HL-60 (cell line): ENCODE results near the gene MPEG1.

Source experiments
- DNase-seq, 2 experiments: peaks; one replicate each; pipeline ENCODE4 v3.0.0-alpha.2; 2010 to 2020; ENCODE audit warnings: low read depth in 1 of 2, low spot score in 1 of 2
- H3K27ac ChIP-seq: fragments of 250-450 bp; sonication (Bioruptor Pico); replicated peaks from 2 replicates; pipeline ENCODE4 v1.5.1; 2020; ENCODE audit warnings: mild to moderate bottlenecking, moderate library complexity
- H3K27me3 ChIP-seq: fragments of 250-450 bp; sonication (Bioruptor Pico); 2 replicates; pipeline ENCODE4 v1.5.1; 2021; ENCODE audit warnings: mild to moderate bottlenecking, moderate library complexity; ENCODE audit not compliant: insufficient read depth, poor library complexity, severe bottlenecking
- H3K4me3 ChIP-seq: replicated peaks from 2 replicates; pipeline ENCODE4 v1.5.1; 2011; ENCODE audit warnings: mild to moderate bottlenecking, control low read depth, low read length; ENCODE audit not compliant: insufficient read depth
- CTCF ChIP-seq: IDR thresholded peaks from one replicate; pipeline ENCODE4 v1.5.1; 2011; ENCODE audit warnings: low read length, control low read depth, inconsistent platforms; ENCODE audit not compliant: insufficient read depth
- GABPA ChIP-seq: IDR thresholded peaks from 2 replicates; pipeline ENCODE4 v1.6.1; 2012; ENCODE audit warnings: low read depth
- POLR2AphosphoS5 ChIP-seq: IDR thresholded peaks from 2 replicates; pipeline ENCODE4 v1.6.1; 2012; ENCODE audit warnings: low read depth
- SPI1 ChIP-seq: IDR thresholded peaks from 2 replicates; pipeline ENCODE4 v1.6.1; 2012; ENCODE audit warnings: low read depth, mild to moderate bottlenecking, borderline replicate concordance
- TF ChIP-seq, protein P1 (sequence below): IDR thresholded peaks from 2 replicates; pipeline ENCODE4 v1.6.1; 2012; ENCODE audit warnings: low read depth; ENCODE audit not compliant: insufficient replicate concordance

Gene MPEG1

DNA sequence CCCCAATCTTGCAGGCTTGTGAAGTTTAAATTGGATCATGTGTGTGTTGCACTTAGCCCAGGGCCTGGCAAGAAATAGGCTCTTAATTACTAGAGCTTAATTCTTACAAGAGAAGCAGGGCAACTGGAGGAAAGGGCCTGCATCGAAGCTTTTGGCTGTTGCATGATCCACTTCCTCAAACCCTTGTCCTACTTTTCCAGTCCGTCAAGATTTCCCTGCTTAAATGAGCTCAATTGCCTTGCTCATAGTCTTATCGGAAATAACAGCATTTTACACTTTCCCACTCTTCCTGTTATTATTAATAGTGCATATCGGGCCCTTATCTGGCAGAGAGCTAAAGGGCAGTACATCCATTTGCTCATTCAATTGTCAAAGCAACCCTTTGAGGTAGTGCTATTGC, 22.7 kb downstream of the MPEG1 start:
- Histone ChIP-seq H3K27ac (no peak overlapping the region), H3K27me3 (no peaks in the 10 kb centered on the region), H3K4me3 (no peak overlapping the region)
- no peak for DNase-seq
- TF ChIP-seq POLR2AphosphoS5: no peak
- peak; percentile 46; the same call in 1 of the 2 replicates for TF ChIP-seq SPI1

DNA sequence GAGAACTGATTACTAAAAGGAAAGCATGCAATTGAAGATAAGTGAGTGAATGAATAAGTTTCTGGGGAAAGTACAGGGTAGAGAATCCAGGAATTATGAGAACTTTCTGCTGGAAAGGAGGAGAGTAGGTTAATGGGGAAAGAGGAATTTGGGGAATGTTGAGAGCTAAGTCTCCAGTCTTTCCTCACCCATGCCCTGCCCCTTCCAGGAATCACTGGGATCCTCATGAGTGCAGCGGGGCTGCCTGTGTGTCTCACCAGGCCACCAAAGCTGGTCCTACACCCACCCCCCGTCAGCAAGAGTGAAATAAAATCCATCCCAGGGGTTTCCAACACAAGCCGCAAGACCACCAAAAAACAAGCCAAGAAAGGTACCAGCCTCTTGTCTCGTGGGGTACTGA, 23.8 kb downstream of the MPEG1 start:
- no peak for DNase-seq
- TF ChIP-seq, protein P1, sequence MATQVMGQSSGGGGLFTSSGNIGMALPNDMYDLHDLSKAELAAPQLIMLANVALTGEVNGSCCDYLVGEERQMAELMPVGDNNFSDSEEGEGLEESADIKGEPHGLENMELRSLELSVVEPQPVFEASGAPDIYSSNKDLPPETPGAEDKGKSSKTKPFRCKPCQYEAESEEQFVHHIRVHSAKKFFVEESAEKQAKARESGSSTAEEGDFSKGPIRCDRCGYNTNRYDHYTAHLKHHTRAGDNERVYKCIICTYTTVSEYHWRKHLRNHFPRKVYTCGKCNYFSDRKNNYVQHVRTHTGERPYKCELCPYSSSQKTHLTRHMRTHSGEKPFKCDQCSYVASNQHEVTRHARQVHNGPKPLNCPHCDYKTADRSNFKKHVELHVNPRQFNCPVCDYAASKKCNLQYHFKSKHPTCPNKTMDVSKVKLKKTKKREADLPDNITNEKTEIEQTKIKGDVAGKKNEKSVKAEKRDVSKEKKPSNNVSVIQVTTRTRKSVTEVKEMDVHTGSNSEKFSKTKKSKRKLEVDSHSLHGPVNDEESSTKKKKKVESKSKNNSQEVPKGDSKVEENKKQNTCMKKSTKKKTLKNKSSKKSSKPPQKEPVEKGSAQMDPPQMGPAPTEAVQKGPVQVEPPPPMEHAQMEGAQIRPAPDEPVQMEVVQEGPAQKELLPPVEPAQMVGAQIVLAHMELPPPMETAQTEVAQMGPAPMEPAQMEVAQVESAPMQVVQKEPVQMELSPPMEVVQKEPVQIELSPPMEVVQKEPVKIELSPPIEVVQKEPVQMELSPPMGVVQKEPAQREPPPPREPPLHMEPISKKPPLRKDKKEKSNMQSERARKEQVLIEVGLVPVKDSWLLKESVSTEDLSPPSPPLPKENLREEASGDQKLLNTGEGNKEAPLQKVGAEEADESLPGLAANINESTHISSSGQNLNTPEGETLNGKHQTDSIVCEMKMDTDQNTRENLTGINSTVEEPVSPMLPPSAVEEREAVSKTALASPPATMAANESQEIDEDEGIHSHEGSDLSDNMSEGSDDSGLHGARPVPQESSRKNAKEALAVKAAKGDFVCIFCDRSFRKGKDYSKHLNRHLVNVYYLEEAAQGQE: no peak
- TF ChIP-seq GABPA (no peak), POLR2AphosphoS5 (no peak), CTCF (no peak), SPI1 (no peak)
- no peak overlapping the region for H3K4me3 ChIP-seq
- no peaks in the 10 kb centered on the region for H3K27me3 ChIP-seq
- H3K27ac ChIP-seq: no peak overlapping the region

- peak in 1 of 2 experiments; percentile 17 for DNase-seq
- no peak overlapping the region for H3K4me3 ChIP-seq
- no peak overlapping the region for H3K27ac ChIP-seq
- no peaks in the 10 kb centered on the region for H3K27me3 ChIP-seq
- TF ChIP-seq SPI1: peak; percentile 72; the same call in 1 of the 2 replicates
- no peak for TF ChIP-seq GABPA
These were observed 25.1 kb downstream of the MPEG1 start for GRCh38 chr11:59187587-59187986.

- no peak overlapping the region for H3K27ac ChIP-seq
- no peak overlapping the region for H3K4me3 ChIP-seq
- H3K27me3 ChIP-seq: no peaks in the 10 kb centered on the region
- TF ChIP-seq SPI1: no peak
- no peak for TF ChIP-seq POLR2AphosphoS5
- no peak for TF ChIP-seq GABPA
- TF ChIP-seq, protein P1: no peak
- no peak for TF ChIP-seq CTCF
- no peak for DNase-seq
These were observed 25.7 kb downstream of the MPEG1 start for GRCh38 chr11:59187035-59187434.

GRCh38 chr11:59186130-59186594, 26.6 kb downstream of the MPEG1 start:
- no peak for DNase-seq
- TF ChIP-seq, protein P1: no peak
- peak; percentile 21 for TF ChIP-seq CTCF
- Histone ChIP-seq H3K27me3 (no peaks in the 10 kb centered on the region), H3K4me3 (no peak overlapping the region), H3K27ac (no peak overlapping the region)
